Astrocyte of the hippocampus (primary cell): ENCODE data around the gene SLC39A2.

ENCODE experiments used
- DNase-seq: peaks from one replicate; pipeline ENCODE4 v3.0.0; 2011; ENCODE audit warnings: low read depth, low spot score

The SLC39A2 gene

GRCh38 chr14:21043974-21044618, 45.0 kb downstream of the SLC39A2 start:
- no peak for DNase-seq

GRCh38 chr14:21047378-21047781, 48.3 kb downstream of the SLC39A2 start:
- no peak for DNase-seq

GRCh38 chr14:21048638-21049037, 49.5 kb downstream of the SLC39A2 start:
- no peak for DNase-seq

- DNase-seq = no peak
These were observed 50.2 kb downstream of the SLC39A2 start for GRCh38 chr14:21049271-21049673.

- DNase-seq = no peak
These were observed 51.5 kb downstream of the SLC39A2 start for GRCh38 chr14:21050597-21050996.
